ENCODE measurements around the gene HMOX1. TPM values are rescaled to one million over a fixed set of nuclear protein-coding genes. Genes with fewer than 3 reads are reported as not detected.
A peak's percentile ranks its signal among the peaks of the same experiment; 100 is the strongest.

The HMOX1 gene
- total RNA-seq, 3 donors from 2014 or later: 11.5 to 38.6 (median 21.3) TPM

GRCh38 chr22:35375526-35375925 lies 5.4 kb upstream of the HMOX1 start:
- H3K36me3 ChIP-seq: no peaks in the 10 kb centered on the region
- H3K4me1 ChIP-seq: no peaks in the 10 kb centered on the region
- H3K27me3 ChIP-seq: no peaks in the 10 kb centered on the region
- intact Hi-C loops (cut with DNase I; ENCODE audit: low total_unique reads): no loop called here
- no peak for DNase-seq (ENCODE audit: low spot score in 2 of 2)
- H3K4me3 ChIP-seq: no peak overlapping the region
- peak overlapping the region in 1 of 2 donors; percentile 89 for H3K27ac ChIP-seq
- no peaks in the 10 kb centered on the region for H3K9me3 ChIP-seq
- TF ChIP-seq POLR2AphosphoS5 (IDR thresholded peaks at IDR 0.05) (no peak), POLR2A (IDR thresholded peaks at IDR 0.05) (no peak)
- TF ChIP-seq, protein P1, sequence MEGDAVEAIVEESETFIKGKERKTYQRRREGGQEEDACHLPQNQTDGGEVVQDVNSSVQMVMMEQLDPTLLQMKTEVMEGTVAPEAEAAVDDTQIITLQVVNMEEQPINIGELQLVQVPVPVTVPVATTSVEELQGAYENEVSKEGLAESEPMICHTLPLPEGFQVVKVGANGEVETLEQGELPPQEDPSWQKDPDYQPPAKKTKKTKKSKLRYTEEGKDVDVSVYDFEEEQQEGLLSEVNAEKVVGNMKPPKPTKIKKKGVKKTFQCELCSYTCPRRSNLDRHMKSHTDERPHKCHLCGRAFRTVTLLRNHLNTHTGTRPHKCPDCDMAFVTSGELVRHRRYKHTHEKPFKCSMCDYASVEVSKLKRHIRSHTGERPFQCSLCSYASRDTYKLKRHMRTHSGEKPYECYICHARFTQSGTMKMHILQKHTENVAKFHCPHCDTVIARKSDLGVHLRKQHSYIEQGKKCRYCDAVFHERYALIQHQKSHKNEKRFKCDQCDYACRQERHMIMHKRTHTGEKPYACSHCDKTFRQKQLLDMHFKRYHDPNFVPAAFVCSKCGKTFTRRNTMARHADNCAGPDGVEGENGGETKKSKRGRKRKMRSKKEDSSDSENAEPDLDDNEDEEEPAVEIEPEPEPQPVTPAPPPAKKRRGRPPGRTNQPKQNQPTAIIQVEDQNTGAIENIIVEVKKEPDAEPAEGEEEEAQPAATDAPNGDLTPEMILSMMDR (IDR thresholded peaks at IDR 0.05): no peak

DNA sequence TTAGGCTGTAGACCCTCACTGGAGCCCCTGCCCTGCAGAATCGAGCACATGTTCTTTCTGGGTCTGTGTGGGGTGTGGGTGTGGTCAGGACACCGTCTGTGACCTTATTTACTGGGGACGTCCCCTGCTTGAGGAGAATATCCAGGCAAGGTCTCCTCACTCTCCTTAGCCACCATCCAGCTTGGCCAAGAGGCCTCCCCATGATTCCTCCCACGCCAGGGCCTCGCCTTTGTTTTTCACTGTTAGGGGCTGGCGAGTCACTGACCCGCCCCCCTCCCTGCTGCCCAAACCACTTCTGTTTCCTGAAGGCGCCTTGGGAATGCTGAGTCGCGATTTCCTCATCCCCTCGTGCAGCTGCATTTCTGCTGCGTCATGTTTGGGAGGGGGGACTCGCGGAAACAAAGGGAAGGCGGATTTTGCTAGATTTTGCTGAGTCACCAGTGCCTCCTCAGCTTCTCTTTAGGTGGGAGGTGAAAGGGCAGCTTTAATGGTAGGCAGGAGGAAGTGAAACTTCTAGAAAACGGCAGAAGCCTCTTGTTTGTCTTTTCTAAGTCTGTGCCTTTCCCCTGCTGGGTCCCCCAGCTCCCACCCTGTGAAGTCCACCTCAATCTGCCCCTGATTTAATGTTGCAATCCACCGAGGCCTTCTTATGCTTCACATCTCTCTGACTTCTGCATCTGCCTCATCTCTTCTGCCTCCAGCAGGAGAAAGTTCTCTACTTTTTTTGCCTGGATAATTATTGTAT lies 4.0 kb upstream of the HMOX1 start:
- H3K9me3 ChIP-seq: no peaks in the 10 kb centered on the region
- H3K27ac ChIP-seq: peak overlapping the region; percentile 75 to 89
- intact Hi-C loops (cut with DNase I; ENCODE audit: low total_unique reads): no loop called here
- H3K4me1 ChIP-seq: no peaks in the 10 kb centered on the region
- no peaks in the 10 kb centered on the region for H3K27me3 ChIP-seq
- peak; percentile 90 to 95 for DNase-seq (ENCODE audit: low spot score in 2 of 2)
- H3K4me3 ChIP-seq: peak overlapping the region in 1 of 3 donors; percentile 2
- H3K36me3 ChIP-seq: no peaks in the 10 kb centered on the region
- TF ChIP-seq, protein P1 (IDR thresholded peaks at IDR 0.05): peak in 1 of 3 donors; percentile 4
- TF ChIP-seq POLR2AphosphoS5 (IDR thresholded peaks at IDR 0.05) (peak; percentile 95 to 100 (median 98)), POLR2A (IDR thresholded peaks at IDR 0.05) (no peak)

DNA sequence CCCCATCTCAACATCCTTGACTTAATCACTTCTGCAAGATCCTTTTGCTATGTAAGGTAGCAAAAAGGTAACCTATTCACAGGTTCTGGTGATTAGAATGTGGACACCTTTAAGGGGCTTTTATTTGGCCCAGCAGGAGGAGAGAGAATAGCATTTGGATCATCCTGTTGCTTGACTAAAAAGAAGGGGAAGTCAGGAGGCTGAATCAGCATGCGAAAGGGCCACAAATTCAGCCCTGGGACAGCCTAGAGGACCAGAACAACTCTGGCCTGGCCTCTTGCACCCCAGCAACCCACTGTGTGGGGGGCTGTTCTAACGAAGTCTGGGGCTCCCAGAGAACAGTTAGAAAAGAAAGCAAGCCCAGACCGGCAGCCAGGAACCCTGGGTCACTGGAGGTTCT lies 3.2 kb upstream of the HMOX1 start:
- intact Hi-C loops (cut with DNase I; ENCODE audit: low total_unique reads): no loop called here

DNA sequence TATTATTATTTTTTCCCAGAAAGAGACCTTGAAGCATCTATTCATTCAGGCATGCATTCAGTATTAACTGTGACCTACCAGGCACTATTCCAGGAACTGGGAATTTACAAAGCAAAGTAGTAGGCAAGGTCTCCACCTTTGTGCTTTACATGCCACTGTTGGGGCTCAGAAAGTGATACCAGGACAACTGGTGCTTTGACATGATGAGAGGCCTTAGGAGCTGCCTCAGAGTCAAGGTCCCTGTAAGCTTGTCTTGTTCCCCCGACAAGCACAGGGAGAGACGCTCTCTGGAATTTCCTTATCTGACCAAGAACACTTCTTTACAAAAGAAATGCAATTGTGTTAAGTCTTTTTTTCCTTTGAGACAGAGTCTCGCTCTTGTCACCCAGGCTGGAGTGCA lies 2.3 kb upstream of the HMOX1 start:
- H3K4me3 ChIP-seq: no peak overlapping the region

More for the DNA sequence above, 3.2 kb upstream of the HMOX1 start:
- Histone ChIP-seq H3K27me3 (no peaks in the 10 kb centered on the region), H3K36me3 (no peaks in the 10 kb centered on the region), H3K4me3 (no peak overlapping the region), H3K4me1 (no peaks in the 10 kb centered on the region), H3K9me3 (no peaks in the 10 kb centered on the region), H3K27ac (peak overlapping the region; percentile 75 to 89)
- TF ChIP-seq POLR2A (IDR thresholded peaks at IDR 0.05) (no peak), POLR2AphosphoS5 (IDR thresholded peaks at IDR 0.05) (no peak)
- TF ChIP-seq, protein P1 (IDR thresholded peaks at IDR 0.05): no peak
- no peak for DNase-seq (ENCODE audit: low spot score in 2 of 2)

More for the DNA sequence above, 2.3 kb upstream of the HMOX1 start:
- Histone ChIP-seq H3K27ac (peak overlapping the region in 1 of 2 donors; percentile 75), H3K27me3 (no peaks in the 10 kb centered on the region), H3K4me1 (no peaks in the 10 kb centered on the region), H3K9me3 (no peaks in the 10 kb centered on the region), H3K36me3 (no peaks in the 10 kb centered on the region)
- no peak for DNase-seq (ENCODE audit: low spot score in 2 of 2)
- intact Hi-C loops (cut with DNase I; ENCODE audit: low total_unique reads): no loop called here
- TF ChIP-seq POLR2AphosphoS5 (IDR thresholded peaks at IDR 0.05) (no peak), POLR2A (IDR thresholded peaks at IDR 0.05) (no peak)
- TF ChIP-seq, protein P1 (IDR thresholded peaks at IDR 0.05): no peak

Measured in breast epithelium (tissue), 4 donors.